GM12891 (cell line): ENCODE measurements around the gene PRKCB.

Source experiments
- PAX5 ChIP-seq: IDR thresholded peaks from 2 replicates; pipeline ENCODE4 v1.6.1; 2011; ENCODE audit warnings: low read length, moderate library complexity, mild to moderate bottlenecking; ENCODE audit not compliant: insufficient read depth, severe bottlenecking
- POLR2A ChIP-seq: IDR thresholded peaks from 2 replicates; pipeline ENCODE4 v1.6.1; 2011; ENCODE audit warnings: low read depth, low read length, control low read depth
- POLR2AphosphoS5 ChIP-seq: IDR thresholded peaks from 2 replicates; pipeline ENCODE4 v1.6.1; 2011; ENCODE audit warnings: low read depth, low read length, control low read depth
- SPI1 ChIP-seq: IDR thresholded peaks from 2 replicates; pipeline ENCODE4 v1.6.1; 2011; ENCODE audit warnings: low read depth, low read length, control low read depth
- TAF1 ChIP-seq: IDR thresholded peaks from 2 replicates; pipeline ENCODE4 v1.6.1; 2011; ENCODE audit warnings: low read depth, low read length, control low read depth

GRCh38 chr16:24052329-24053098 is 216.7 kb downstream of the PRKCB start:
- TF ChIP-seq POLR2AphosphoS5 (no peak), TAF1 (no peak), POLR2A (no peak), SPI1 (no peak), PAX5 (no peak)
